Sciatic nerve (tissue), 2 donors: ENCODE data around the gene WDFY2. TPM values are rescaled to one million over a fixed set of nuclear protein-coding genes. Genes with fewer than 3 reads are reported as not detected.

Experiments
- ATAC-seq: fragments of 200-7000 bp; cut with Tn5 transposase; one replicate; pipeline ENCODE4 v1.9.1; 2020; ENCODE audit warnings: mild to moderate bottlenecking, moderate library complexity
- DNase-seq: peaks from one replicate; pipeline ENCODE4 v3.0.0-alpha.2; 2020; ENCODE audit warnings: low spot score
- intact Hi-C: fragments of 100-400 bp; cut with DNase I; formaldehyde crosslinking; loops from one replicate; pipeline ENCODE4 v1.14.2; 2022
- total RNA-seq: library from RNA; stranded (reverse); fragmentation: NEBNext Ultra II Directional; extraction: Animal tissue kit (Norgen Biotek cat#: 25700); gene quantifications from one replicate; pipeline ENCODE4 v1.2.1, GENCODE V29; 2021
- donor health status: DM: no; HTN: no; CAD: no.
- donor health status: DM: no; HTN: no; CAD: no.

WDFY2 gene
- total RNA-seq, 1 donor from 2014 or later, result 22.1 TPM

DNA sequence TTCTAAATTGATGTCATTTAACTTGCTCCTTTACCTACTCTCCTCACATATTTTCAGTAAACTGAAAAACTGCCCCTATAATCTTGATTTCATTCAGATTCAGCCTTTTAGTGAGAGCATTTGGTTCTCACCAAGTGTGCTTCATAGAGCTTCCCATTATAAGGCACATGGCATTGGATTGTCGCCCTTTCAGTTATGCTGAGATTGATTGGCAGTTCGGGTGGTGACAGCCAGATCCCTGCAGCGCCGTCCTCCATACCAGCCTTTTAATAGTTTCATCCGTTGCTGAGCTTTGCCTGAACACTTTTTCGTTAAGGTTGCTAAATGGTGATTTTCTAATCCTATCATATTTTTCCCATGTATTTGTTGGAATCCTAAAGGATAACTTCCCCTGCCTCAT is 139.3 kb downstream of the WDFY2 start:
- intact Hi-C loops, result no loop called here
- DNase-seq (no peak), ATAC-seq (no peak)

DNA sequence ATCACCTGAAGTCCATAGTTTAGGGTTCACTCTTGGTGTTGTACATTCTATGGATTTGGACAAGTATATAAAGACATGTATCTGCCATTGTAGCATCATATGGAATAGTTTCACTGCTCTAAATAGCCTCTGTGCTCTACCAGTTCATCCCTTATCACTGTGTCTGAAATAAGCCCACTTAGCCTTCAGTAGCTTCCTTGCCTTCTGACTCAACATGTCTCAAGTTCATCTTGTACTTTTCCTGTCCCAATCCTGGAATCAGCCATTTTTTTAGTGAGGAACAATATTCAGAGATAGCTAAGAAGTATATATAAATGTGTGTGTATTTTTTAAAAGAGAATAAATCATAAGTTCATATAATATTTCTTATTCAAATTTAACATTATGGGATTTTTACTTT is 140.5 kb downstream of the WDFY2 start:
- no peak for DNase-seq
- ATAC-seq, result no peak
- intact Hi-C loops, result no loop called here

DNA sequence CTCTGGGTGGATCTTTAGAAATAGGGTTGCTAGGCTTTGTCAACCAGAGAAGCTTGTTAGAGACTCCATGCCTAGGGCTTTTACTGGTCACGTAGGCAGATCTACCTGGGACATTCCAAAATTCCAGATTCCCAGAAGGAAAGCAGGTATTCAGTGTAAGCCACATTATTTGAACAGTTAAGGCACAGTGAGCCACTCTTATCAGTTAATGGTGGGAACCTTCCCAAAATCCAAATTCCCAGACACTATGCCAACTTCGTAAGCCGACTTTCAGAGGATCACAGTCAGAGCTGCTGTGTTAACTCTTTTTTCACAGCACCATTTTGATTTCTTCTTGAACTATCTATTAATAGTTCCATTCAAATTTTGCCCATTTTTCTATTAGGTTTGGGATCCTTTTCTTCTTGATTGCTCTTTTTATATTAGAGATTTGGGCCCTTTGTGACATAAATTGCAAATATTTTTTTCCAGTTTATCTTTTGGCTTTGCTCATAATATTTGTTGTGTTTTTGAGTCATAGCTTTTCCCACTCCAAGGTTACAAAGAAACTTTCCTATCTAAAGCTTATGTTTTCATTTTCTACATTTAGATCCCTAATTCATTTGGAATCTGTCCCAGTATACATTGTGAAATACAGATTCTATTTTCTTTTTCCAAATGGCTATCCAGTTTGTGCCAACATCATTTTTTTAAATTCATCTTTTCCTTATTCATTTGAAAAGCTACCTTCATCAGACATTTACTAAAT is 142.4 kb downstream of the WDFY2 start:
- intact Hi-C loops, result no loop called here
- ATAC-seq (no peak), DNase-seq (no peak)

DNA sequence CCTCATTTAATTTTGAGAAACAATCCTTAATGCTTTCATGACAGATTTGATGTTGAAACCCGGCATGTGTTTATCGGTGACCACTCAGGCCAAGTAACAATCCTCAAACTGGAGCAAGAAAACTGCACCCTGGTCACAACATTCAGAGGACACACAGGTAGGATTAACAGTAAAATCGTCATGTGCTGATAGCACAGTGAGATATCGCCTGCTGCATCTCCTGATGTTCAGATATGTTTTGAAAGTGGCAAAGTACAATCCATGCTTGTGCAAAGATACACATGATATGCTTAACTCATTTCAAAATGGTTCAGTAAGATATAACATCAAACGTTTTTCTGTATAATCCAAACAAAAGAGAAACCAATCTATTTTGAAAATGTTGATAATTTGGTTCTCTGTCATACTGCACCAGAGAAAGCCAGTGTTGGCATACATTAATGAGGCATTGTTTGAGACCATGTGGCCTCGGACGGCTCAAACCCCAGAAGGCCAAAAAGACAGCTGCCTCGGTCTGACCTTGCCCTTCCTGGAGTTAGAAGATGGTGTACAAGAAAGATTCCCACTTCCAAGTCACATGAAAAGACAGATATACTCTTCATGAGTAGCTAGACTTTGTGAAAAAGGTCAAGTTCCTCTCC is 143.5 kb downstream of the WDFY2 start:
- intact Hi-C loops, result no loop called here
- ATAC-seq (peak; percentile 19), DNase-seq (no peak)

DNA sequence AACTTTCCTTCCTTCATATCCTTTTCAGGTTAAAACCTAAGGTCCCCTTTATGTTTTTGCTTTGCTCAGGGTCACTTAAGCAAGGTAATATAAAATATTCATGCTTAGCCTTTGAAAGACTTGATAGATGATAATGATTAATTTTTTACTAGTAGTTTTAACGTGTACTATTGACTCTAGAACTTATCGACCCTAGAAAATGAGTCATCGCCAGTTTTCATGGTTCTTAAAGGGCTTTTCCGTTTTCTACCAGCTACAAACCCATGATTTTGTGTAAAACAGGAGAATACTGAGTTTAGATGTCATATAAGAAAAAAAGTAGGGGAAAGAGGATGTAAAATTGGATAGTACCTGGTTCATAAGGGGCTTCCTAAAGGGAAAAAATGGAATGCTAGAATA is 144.0 kb downstream of the WDFY2 start:
- intact Hi-C loops, result no loop called here
- DNase-seq, result no peak
- ATAC-seq, result no peak

DNA sequence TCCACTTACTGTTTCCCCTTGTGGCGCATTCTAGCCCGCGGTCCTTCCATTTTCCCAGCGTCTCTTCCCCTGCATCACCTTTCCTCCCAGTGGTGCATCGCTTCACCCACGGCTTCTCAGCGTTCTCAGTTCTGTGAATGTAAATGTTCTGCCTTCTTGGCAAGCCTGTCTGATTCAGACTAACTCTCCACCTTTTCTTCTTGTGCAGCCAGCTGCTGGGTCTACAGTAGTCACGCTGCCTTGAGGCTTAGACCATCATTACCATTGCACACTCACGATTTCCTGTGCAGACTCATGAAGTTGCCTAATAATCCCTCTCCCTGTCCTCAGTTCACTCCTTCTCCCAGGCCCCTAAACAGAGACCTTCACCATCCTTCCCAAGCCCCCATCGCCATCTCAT is 144.7 kb downstream of the WDFY2 start:
- ATAC-seq (no peak), DNase-seq (no peak)
- intact Hi-C loops, result no loop called here

DNA sequence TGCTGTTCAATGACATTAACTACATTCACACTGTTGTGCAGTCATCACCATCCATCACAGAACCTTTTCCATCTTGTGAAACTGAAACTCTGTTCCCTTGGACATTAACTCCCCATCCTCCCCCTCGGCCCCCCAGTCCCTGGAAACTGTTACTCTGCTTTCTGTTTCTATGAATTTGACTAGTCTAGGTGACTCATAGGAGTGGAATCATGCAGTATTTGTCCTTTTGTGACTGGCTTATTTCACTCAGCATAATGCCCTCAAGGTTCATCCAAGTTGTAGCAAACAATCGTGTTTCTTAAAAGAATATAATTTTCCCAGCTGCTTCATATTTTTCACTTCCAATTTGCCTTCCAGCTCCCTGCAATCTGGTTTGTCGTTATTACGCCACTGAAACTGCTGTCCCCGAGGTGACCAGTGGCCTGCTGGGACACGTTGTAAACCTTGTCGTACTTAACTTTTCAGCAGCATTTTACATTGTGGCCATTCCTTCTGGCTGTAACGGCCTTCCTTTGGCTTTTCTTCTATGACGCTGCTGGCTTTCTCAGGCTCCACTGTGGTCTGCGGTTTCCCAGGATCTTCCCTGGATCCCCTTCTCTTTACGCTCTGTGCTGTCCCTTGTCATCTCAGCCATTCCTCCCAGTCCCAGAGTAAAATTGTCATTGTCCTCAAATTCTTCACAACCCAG is 145.7 kb downstream of the WDFY2 start:
- peak; percentile 75 for ATAC-seq
- intact Hi-C loops, result loop anchor here (5.0 kb wide), 1 partner anchor 278 kb away; the partner anchor contains the start of gene INTS6
- no peak for DNase-seq

DNA sequence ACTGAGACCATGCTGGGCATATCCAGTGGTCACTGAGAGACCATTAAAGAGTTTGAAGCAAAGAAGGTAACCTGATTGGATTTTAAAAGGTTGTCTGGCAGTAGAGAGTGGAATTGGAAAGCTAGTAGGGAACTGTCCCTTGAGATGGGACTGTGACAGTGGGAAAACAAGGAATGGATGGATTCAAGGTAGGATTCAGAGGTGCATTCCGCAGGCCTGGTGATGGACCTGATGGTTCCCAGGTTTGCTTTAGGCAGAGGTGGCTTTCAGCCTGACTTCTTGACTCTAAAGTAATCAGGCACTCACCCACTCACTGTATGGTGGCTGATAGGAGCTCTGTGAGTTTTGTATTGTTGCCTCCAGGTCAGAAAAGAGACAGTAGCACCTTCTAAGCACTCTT is 146.7 kb downstream of the WDFY2 start:
- no peak for ATAC-seq
- intact Hi-C loops, result loop anchor here (5.0 kb wide), 1 partner anchor 279 kb away; the partner anchor contains the start of gene INTS6
- no peak for DNase-seq

DNA sequence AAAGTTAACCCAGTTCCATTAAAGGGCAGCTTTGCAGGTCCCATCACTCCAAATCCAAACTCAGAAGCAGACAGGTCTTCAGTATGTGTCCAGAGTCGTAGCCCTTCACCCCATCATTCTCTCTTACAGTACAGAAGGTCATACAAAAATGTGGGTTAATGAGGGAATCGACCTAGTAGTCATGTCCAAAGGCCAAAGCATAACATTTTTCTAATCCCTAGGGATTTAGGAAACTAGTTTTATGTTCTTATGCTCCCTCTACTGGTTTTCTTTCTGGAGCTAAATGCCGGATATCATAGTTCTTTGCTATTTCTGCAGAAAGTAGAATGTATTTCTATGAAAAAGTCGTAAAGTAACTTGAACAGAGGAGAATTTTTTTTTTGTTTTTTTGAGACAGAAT is 147.5 kb downstream of the WDFY2 start:
- no peak for DNase-seq

DNA sequence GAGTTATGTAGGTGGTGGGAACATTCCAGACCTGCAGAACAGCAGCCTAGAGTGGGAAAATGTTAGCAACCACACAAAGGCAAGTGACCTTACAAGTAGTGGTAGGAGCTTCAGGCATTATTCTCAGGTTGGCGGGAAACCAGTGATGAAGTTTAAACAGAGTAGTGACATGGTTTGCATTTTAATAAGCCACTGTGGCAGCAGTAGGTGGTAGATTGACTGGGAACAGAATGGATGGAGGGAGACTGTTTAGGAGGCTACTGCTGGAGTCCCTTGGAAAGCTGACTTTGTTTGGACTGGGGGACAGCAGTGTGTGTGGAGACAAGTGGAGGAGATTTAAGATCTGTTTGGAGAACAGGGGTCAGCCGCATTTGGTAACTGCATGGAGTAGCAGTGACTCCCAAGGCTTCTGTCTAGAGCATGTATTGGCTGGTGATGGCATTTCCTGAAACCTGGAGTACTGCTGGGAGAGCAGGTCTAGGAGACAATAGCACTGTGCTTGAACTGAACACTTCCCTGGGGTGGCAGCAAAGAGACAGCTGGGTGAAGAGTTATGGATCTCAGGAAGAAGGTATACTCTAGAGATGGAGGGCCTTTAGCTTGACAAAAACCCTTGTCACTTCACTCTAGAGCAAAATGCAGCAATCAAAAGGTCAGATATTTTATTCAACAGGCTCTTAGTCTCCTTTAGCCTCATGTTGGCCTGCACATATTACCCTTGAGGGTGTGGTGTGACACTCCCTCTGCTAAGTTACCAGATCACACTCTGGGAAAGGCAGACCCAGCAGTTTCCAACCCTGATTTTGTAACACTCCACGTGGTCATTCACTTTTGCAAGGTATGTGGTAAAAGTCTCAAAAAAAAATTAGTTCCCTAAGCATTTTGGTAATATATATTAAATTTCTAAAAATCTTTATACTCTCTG is 149.4 kb downstream of the WDFY2 start:
- peak; percentile 47 for ATAC-seq
- no peak for DNase-seq
- intact Hi-C loops, result loop anchor here (5.0 kb wide), 1 partner anchor 281 kb away; the partner anchor contains the start of gene INTS6

More for the DNA sequence above, 147.5 kb downstream of the WDFY2 start:
- intact Hi-C loops, result loop anchor here (5.0 kb wide), 1 partner anchor 279 kb away; the partner anchor contains the start of gene INTS6
- peak; percentile 62 for ATAC-seq

DNA sequence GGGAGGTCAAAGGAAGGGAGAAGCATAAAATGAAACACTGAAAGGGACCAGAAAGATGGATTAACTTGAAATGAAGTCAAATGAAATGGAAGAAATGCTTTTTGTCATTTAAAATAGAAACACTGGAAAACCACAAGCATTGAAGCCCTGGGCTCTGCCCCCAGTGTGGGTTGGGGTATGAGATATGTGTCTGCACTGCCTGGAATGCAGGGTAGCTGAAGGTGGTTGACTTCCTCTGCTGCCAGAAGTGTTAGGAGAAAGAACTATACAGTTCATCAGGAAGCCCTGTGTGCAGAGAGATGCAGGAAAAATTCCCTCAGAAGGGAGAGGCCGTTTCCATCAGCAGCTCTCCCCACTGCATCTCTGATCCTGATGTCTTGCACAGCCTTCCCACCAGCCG is 150.5 kb downstream of the WDFY2 start:
- no peak for DNase-seq
- intact Hi-C loops, result loop anchor here (5.0 kb wide), 1 partner anchor 282 kb away; the partner anchor contains the start of gene INTS6
- ATAC-seq, result no peak

DNA sequence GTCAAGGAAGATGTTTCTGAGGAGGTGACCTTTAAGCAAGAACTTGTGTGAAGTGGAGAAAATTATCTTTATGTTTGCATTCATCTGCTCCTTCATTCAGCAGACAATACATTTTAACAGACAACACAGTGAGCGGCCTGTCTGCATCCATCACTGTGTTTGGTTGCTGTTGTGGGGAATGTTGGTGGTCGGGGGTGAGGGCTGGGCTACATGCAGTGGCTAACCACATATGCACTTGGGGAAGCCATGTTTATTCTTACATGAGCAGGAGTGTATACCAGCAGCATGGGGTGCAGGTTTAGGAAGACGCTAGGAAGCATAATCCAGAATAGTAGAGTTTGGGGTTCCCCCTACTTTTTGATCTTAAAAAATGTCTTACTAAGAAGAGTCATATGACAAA is 153.3 kb downstream of the WDFY2 start:
- ATAC-seq (no peak), DNase-seq (no peak)
- intact Hi-C loops, result no loop called here

DNA sequence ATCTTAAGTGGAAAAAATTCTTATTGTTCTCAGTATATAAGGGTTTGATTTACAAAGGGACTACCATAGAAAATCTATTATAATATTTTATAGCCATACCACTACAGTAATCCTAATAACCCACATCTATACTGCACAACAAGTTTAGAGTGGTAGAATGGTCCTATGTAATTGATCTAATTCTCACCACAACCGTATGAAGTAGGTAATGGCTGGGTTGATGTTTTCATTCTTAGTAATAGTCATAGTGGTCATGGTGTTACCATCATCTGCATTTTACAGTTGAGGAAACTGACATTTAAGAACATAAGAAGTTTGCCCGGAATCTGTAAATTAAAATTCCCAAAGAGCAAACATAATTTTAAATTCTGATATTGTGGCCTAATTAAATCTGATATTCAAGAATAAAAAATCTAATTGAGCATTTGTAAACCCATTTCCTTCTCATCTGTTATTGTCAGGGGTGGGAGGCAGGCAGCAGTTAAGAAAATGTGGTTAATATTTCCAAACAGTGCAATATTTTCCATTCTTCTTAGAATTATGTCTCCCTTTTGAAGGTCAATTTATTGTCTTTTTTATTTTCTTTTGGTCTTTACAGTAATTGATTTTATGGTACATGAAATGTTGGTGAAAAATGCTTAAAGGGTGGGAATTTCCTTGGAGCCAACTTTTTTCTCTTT is 154.1 kb downstream of the WDFY2 start:
- ATAC-seq (no peak), DNase-seq (no peak)
- intact Hi-C loops, result no loop called here

DNA sequence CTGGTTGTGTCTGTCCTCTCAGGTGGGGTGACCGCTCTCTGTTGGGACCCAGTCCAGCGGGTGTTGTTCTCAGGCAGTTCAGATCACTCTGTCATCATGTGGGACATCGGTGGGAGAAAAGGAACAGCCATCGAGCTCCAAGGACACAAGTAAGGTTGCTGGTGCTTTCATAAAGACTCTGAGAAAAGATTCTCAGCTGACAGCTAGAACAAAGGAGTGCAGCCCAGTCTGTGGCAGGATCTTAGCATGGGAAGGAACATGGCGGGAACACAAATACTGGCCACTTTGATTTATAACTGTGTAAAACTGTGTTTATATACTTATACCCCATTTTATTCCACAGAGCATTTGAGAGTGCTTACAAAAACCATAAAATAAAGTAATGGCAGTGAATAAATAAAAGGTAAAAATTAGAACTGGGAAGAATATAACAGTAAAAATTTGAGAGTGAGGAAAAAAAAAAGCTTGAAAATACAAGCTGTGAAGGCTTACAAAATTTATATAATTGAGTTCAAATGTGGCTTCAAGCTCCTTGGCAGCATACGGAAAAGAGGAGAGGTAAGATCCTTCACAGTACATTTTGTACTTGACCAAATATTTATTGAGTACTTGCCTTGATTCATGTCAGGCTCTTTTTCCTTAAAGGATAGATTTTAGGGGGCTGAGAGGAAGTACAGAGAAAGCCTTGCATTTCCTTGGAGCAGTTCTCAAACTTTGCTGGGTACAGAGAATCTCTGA is 154.9 kb downstream of the WDFY2 start:
- DNase-seq (no peak), ATAC-seq (peak; percentile 70)
- intact Hi-C loops, result no loop called here

DNA sequence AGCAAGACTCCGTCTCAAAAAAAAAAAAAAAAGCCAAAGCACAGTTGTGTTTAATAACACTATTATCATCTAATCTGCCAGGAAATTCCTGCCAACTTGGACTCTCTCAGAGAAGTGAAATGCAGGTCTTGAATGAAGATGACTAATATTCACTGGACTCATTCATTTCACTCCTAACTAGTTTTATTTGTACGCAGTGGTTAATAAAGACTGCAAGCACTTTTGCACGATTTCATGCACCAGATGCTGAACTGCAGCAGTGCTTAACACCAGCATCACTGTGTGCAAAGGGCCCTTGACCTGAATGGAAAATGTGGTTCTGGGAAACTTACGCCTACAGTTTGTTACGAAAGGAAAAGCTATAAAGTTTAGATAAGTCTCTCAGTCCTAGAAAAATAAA is 156.4 kb downstream of the WDFY2 start:
- intact Hi-C loops, result no loop called here
- DNase-seq, result no peak
- peak; percentile 61 for ATAC-seq

DNA sequence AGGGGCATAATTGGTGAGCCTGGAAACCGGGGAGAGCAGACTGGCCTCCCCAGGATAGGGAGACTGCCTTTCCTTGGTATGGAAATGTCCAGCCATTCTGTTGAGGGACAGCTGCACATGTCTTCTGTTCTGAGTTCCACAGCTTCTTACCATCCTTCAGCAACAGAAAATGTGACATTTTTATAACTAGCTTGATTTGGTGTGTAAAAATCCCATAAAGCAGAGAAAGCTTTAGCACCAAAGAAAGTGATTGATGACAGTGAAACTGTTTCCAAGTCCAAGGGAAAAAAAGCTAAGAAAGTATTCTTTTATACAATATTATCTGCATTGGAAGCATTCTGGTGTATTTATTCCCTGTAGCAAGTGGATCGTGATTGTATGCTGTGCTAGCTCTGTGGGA is 157.8 kb downstream of the WDFY2 start:
- no peak for DNase-seq
- no peak for ATAC-seq
- intact Hi-C loops, result no loop called here

DNA sequence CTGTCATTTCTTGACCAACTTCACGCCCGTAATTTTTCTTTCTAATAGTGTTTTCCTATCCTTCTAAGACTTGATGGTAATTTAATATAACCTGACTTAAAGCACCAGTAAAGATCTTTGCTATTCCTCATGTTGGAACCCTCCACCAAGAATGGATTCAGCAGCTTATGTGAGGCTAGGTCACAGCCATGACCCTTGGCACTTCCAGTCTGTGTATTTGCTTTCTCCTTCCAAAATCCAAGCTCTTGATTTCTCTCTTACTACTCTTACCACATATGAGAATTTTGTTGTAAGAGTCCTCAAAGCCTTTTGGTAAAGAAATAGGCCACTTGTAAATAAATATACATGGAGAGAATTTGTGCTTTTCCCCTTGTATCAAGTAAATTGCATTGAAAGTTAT is 158.3 kb downstream of the WDFY2 start:
- intact Hi-C loops, result no loop called here
- no peak for DNase-seq
- no peak for ATAC-seq

DNA sequence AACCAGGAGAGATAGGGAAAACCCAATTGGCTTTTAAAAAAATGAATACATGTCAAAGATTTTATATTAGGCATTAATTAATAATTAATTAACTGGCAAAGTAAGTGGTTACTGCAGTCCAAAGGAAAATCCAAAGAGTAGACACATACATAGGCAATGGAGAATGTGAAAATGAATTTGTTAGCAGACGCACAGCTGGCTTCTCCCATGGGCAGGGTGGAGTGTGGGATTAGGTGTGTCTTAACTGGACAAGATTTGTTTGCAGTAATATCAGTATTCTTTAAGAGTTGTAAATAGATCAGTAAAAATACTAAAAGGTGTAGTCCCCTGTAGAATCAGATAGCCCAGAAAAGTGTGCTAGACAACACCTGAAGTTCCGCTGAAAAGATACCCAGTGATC is 161.0 kb downstream of the WDFY2 start:
- no peak for ATAC-seq
- no peak for DNase-seq
- intact Hi-C loops, result no loop called here
